HepG2 (cell line): ENCODE data around the gene RBM15B. TPM values are rescaled to one million over a fixed set of nuclear protein-coding genes. Genes with fewer than 3 reads are reported as not detected.

Experiments used
- ATAC-seq: fragments of 200-7000 bp; cut with Tn5 transposase; 3 replicates; pipeline ENCODE4 v1.9.1; 2020; ENCODE audit warnings: mild to moderate bottlenecking, moderate library complexity
- Bru-seq: library from RNA; stranded (reverse); fragments of 400-500 nt; gene quantifications from one replicate; lab custom pipeline; 2021; lab: Mats Ljungman, UMichigan
- BruChase-seq, 2 experiments: library from RNA; stranded (reverse); fragments of 400-500 nt; gene quantifications; one replicate each; lab custom pipeline; 2021; lab: Mats Ljungman, UMichigan
- BruUV-seq: library from RNA; stranded (reverse); fragments of 400-500 nt; replicated peaks from 2 replicates; lab custom pipeline; 2021; lab: Mats Ljungman, UMichigan
- CTCF ChIA-PET: fragments of 300-600 bp; formaldehyde crosslinking; extraction: SDS; loops from one replicate; lab custom pipeline; 2021; ENCODE audit warnings: low total read pairs, inconsistent platforms, low intra/inter-chr PET ratio; lab: Yijun Ruan, JAX
- POLR2A ChIA-PET: fragments of 350-600 bp; sonication (Branson Sonifier 250); formaldehyde crosslinking; loops from one replicate; lab custom pipeline; 2020; ENCODE audit warnings: antibody characterized with exemption, inconsistent platforms; lab: Yijun Ruan, JAX
- DNase-seq: peaks from one replicate; pipeline ENCODE4 v3.0.0-alpha.2; 2015; ENCODE audit warnings: low spot score
- FAIRE-seq: peaks from 3 replicates; lab custom pipeline; 2011; peaks lifted over from hg19 to GRCh38; lab: Jason Lieb, UNC
- H2AFZ ChIP-seq: one replicate; pipeline ENCODE4 v1.6.1; 2011; ENCODE audit warnings: low read length, inconsistent platforms
- H3K27ac ChIP-seq: fragments of 300-600 bp; 3 replicates; pipeline ENCODE4 v1.8.0; 2011; ENCODE audit warnings: mixed run types, mild to moderate bottlenecking, mixed read lengths, low read length, inconsistent platforms; ENCODE audit not compliant: insufficient read depth; ENCODE audit errors: extremely low read length
- H3K27me3 ChIP-seq, 2 experiments: fragments of 200-600 bp in 1 of 2; 2 replicates in 1 of 2; 3 replicates in 1 of 2; pipeline versions ENCODE4 v1.6.0 to v1.8.0; 2011; ENCODE audit warnings: low read length in 2 of 2, mild to moderate bottlenecking in 2 of 2, moderate library complexity in 2 of 2, inconsistent platforms in 1 of 2; ENCODE audit not compliant: insufficient read depth in 2 of 2, control insufficient read depth in 1 of 2
- H3K36me3 ChIP-seq, 2 experiments: fragments of 200-600 bp in 1 of 2; replicated peaks in 1 of 2; 2 replicates in 1 of 2; 3 replicates in 1 of 2; pipeline versions ENCODE4 v1.5.1 to v1.8.0; 2011; ENCODE audit warnings: low read length in 2 of 2, inconsistent platforms in 1 of 2; ENCODE audit not compliant: insufficient read depth in 2 of 2, control insufficient read depth in 1 of 2
- H3K4me1 ChIP-seq: 2 replicates; pipeline ENCODE4 v1.5.1; 2012; ENCODE audit warnings: low read length, inconsistent platforms; ENCODE audit not compliant: insufficient read depth
- H3K4me2 ChIP-seq: 2 replicates; pipeline ENCODE4 v1.6.0; 2011; ENCODE audit warnings: low read depth, low read length, inconsistent platforms
- H3K4me3 ChIP-seq, 3 experiments: fragments of 200-600 bp in 1 of 3; sonication (generic), shearing (Covaris generic) in 1 of 3; replicated peaks in 1 of 3; 2 replicates each; pipeline ENCODE4 v1.5.1; 2011 to 2016; ENCODE audit warnings: low read length in 3 of 3, inconsistent platforms in 2 of 3, low read depth in 2 of 3, mild to moderate bottlenecking in 2 of 3, control low read depth in 1 of 3, mixed read lengths in 1 of 3; ENCODE audit not compliant: insufficient read depth in 1 of 3
- H3K79me2 ChIP-seq: one replicate; pipeline ENCODE4 v1.6.1; 2011; ENCODE audit warnings: low read length, inconsistent platforms; ENCODE audit not compliant: insufficient read depth
- H3K9ac ChIP-seq: 2 replicates; pipeline ENCODE4 v1.6.0; 2011; ENCODE audit warnings: mild to moderate bottlenecking, low read depth, low read length, inconsistent platforms; ENCODE audit not compliant: insufficient read depth
- H3K9me3 ChIP-seq: 2 replicates; pipeline ENCODE4 v1.5.1; 2012; ENCODE audit warnings: mild to moderate bottlenecking, low read length
- H4K20me1 ChIP-seq: 2 replicates; pipeline ENCODE4 v1.6.0; 2011; ENCODE audit warnings: inconsistent platforms, mild to moderate bottlenecking, low read length, moderate library complexity; ENCODE audit not compliant: insufficient read depth
- KDM1A ChIP-seq: IDR thresholded peaks from 2 replicates; pipeline ENCODE4 v1.6.1; 2016; ENCODE audit warnings: missing compliant biosample characterization
- KDM3A ChIP-seq: IDR thresholded peaks from 2 replicates; pipeline ENCODE4 v1.6.1; 2018; ENCODE audit warnings: low read depth, missing compliant biosample characterization
- MEIS1 ChIP-seq: sonication (generic); formaldehyde crosslinking; IDR thresholded peaks from 2 replicates; pipeline ENCODE4 v1.9.0; 2021; ENCODE audit warnings: mild to moderate bottlenecking, missing genetic modification reagents, moderate library complexity, borderline replicate concordance
- SMARCE1 ChIP-seq: fragments of 450-650 bp; IDR thresholded peaks from 2 replicates; pipeline ENCODE4 v1.6.1; 2017; ENCODE audit warnings: borderline replicate concordance
- ZEB1 ChIP-seq: IDR thresholded peaks from 2 replicates; pipeline ENCODE4 v1.6.1; 2012; ENCODE audit warnings: mild to moderate bottlenecking, low read depth, inconsistent platforms; ENCODE audit not compliant: insufficient replicate concordance
- ZNF530 ChIP-seq: sonication (generic); formaldehyde crosslinking; IDR thresholded peaks from 2 replicates; pipeline ENCODE4 v1.5.0; 2020; ENCODE audit warnings: low read depth, mild to moderate bottlenecking, missing genetic modification reagents
- WGBS: methylation state at CpG from one replicate; pipeline ENCODE4 v1.1.6; 2017; ENCODE audit warnings: low lambda C conversion rate; 5-methylcytosine and 5-hydroxymethylcytosine counted together
- in situ Hi-C: cut with HindIII; loops from 2 replicates; pipeline ENCODE4 v1.10.0; 2017; ENCODE audit warnings: low pct_unique_long_range_greater_than_20kb; ENCODE audit not compliant: extremely low pct_ligation_motif_present
- intact Hi-C: fragments of 100-400 bp; cut with micrococcal nuclease; formaldehyde crosslinking; loops from one replicate; pipeline ENCODE4 v1.10.0; 2022; ENCODE audit not compliant: unreplicated experiment
- long read RNA-seq, 2 experiments: library from RNA in 1 of 2; library from polyadenylated mRNA in 1 of 2; stranded (forward) in 1 of 2; unstranded in 1 of 2; transcript quantifications; one replicate each; pipeline ENCODE4 v2.0.0, GENCODE V29; 2019 to 2022
- polyA minus RNA-seq, 3 experiments: library from RNA; depleted of rRNA, polyadenylated mRNA; stranded (reverse); fragments of >200 nt; gene quantifications; 2 replicates each; pipeline ENCODE4 v1.2.3, GENCODE V29; 2011; ENCODE audit warnings: low replicate concordance in 1 of 3
- polyA plus RNA-seq, 8 experiments: library from polyadenylated mRNA; depleted of rRNA in 3 of 8; stranded (reverse) in 7 of 8; unstranded in 1 of 8; fragments of >200 nt; fragmentation: Illumina TruSeq in 4 of 8; extraction: Trizol in 4 of 8; gene quantifications; 2 replicates each; pipeline versions ENCODE4 v1.2.1 to v1.2.3, GENCODE V29; 2011 to 2016; ENCODE audit warnings: low read depth in 4 of 8, missing spikeins in 1 of 8, mixed read lengths in 1 of 8; ENCODE audit not compliant: insufficient read depth in 1 of 8
- total RNA-seq, 5 experiments: library from RNA; depleted of rRNA; stranded (reverse); fragments of >200 nt; fragmentation: Illumina TruSeq; extraction: Trizol; gene quantifications; 2 replicates each; pipeline ENCODE4 v1.2.3, GENCODE V29; 2016; ENCODE audit warnings: low read depth in 1 of 5
- TF ChIP-seq, protein P1 (sequence below): sonication (generic); formaldehyde crosslinking; IDR thresholded peaks from 2 replicates; pipeline ENCODE4 v1.8.0; 2022; ENCODE audit warnings: missing genetic modification reagents, mild to moderate bottlenecking, inconsistent platforms, borderline replicate concordance
- TF ChIP-seq, protein P2 (sequence below): sonication (generic); formaldehyde crosslinking; conservative IDR thresholded peaks from 2 replicates; pipeline ENCODE4 v1.8.0; 2022; ENCODE audit warnings: missing genetic modification reagents
- TF ChIP-seq, protein P3 (sequence below): sonication (generic); formaldehyde crosslinking; IDR thresholded peaks from 2 replicates; pipeline ENCODE4 v1.4.0; 2020; ENCODE audit warnings: missing genetic modification reagents, borderline replicate concordance

RBM15B gene, protein sequence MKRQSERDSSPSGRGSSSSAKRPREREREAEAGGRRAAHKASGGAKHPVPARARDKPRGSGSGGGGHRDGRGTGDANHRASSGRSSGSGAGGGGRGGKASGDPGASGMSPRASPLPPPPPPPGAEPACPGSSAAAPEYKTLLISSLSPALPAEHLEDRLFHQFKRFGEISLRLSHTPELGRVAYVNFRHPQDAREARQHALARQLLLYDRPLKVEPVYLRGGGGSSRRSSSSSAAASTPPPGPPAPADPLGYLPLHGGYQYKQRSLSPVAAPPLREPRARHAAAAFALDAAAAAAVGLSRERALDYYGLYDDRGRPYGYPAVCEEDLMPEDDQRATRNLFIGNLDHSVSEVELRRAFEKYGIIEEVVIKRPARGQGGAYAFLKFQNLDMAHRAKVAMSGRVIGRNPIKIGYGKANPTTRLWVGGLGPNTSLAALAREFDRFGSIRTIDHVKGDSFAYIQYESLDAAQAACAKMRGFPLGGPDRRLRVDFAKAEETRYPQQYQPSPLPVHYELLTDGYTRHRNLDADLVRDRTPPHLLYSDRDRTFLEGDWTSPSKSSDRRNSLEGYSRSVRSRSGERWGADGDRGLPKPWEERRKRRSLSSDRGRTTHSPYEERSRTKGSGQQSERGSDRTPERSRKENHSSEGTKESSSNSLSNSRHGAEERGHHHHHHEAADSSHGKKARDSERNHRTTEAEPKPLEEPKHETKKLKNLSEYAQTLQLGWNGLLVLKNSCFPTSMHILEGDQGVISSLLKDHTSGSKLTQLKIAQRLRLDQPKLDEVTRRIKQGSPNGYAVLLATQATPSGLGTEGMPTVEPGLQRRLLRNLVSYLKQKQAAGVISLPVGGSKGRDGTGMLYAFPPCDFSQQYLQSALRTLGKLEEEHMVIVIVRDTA
- total RNA-seq (2016; rRNA removed; fragmentation: Illumina TruSeq; extraction: Trizol) (19.3 and 19.6 TPM in 2 replicates), polyA plus RNA-seq (2011; rRNA removed) (8.2 and 8.5 TPM in 2 replicates), polyA minus RNA-seq (2011; rRNA and poly(A)+ RNA removed; ENCODE audit: low replicate concordance) (23.7 and 28.7 TPM in 2 replicates), Bru-seq, nascent RNA (percentile 88 among the genes with signal in this experiment), BruChase-seq, experiment 1, labeled RNA remaining after a 6-hour chase (percentile 94 among the genes with signal in this experiment), BruChase-seq, experiment 2, labeled RNA remaining after a 2-hour chase (percentile 95 among the genes with signal in this experiment)
- total RNA-seq (2016; cell fraction: cytosol; rRNA removed; fragmentation: Illumina TruSeq; extraction: Trizol; ENCODE audit: low read depth): 4.0 and 4.1 TPM in 2 replicates
- total RNA-seq (2016; cell fraction: insoluble cytoplasmic fraction; rRNA removed; fragmentation: Illumina TruSeq; extraction: Trizol): 15.8 and 19.9 TPM in 2 replicates
- 21.6 and 22.6 TPM in 2 replicates for total RNA-seq (2016; cell fraction: membrane; rRNA removed; fragmentation: Illumina TruSeq; extraction: Trizol)
- 15.0 and 17.5 TPM in 2 replicates for total RNA-seq (2016; cell fraction: nucleus; rRNA removed; fragmentation: Illumina TruSeq; extraction: Trizol)
- 8.8 and 9.8 TPM in 2 replicates for polyA plus RNA-seq (2011; cell fraction: cytosol; rRNA removed)
- polyA plus RNA-seq (2011; cell fraction: nucleus; rRNA removed): 10.4 and 11.9 TPM in 2 replicates
- 9.6 and 10.5 TPM in 2 replicates for polyA plus RNA-seq (2012)
- polyA plus RNA-seq (2016; cell fraction: cytosol; fragmentation: Illumina TruSeq; extraction: Trizol; ENCODE audit: low read depth): 3.9 and 4.1 TPM in 2 replicates
- polyA plus RNA-seq (2016; cell fraction: insoluble cytoplasmic fraction; fragmentation: Illumina TruSeq; extraction: Trizol; ENCODE audit: low read depth): 20.7 and 23.7 TPM in 2 replicates
- polyA plus RNA-seq (2016; cell fraction: membrane; fragmentation: Illumina TruSeq; extraction: Trizol; ENCODE audit: low read depth): 17.3 and 19.5 TPM in 2 replicates
- 21.7 and 22.1 TPM in 2 replicates for polyA plus RNA-seq (2016; cell fraction: nucleus; fragmentation: Illumina TruSeq; extraction: Trizol; ENCODE audit: insufficient read depth, low read depth)
- 9.1 and 9.2 TPM in 2 replicates for polyA minus RNA-seq (2011; cell fraction: cytosol; rRNA and poly(A)+ RNA removed)
- 30.8 and 31.5 TPM in 2 replicates for polyA minus RNA-seq (2011; cell fraction: nucleus; rRNA and poly(A)+ RNA removed)
- long read RNA-seq, experiment 1, full-length matches to known transcripts: 15 of 15 reads
- long read RNA-seq, experiment 1, partial matches to known transcripts: 0 of 15 reads
- long read RNA-seq, experiment 1, other reads (novel, unspliced or antisense): 0 of 15 reads
- long read RNA-seq, experiment 2, full-length matches to known transcripts: 122 of 122 reads
- long read RNA-seq, experiment 2, partial matches to known transcripts: 0 of 122 reads
- long read RNA-seq, experiment 2, other reads (novel, unspliced or antisense): 0 of 122 reads

DNA sequence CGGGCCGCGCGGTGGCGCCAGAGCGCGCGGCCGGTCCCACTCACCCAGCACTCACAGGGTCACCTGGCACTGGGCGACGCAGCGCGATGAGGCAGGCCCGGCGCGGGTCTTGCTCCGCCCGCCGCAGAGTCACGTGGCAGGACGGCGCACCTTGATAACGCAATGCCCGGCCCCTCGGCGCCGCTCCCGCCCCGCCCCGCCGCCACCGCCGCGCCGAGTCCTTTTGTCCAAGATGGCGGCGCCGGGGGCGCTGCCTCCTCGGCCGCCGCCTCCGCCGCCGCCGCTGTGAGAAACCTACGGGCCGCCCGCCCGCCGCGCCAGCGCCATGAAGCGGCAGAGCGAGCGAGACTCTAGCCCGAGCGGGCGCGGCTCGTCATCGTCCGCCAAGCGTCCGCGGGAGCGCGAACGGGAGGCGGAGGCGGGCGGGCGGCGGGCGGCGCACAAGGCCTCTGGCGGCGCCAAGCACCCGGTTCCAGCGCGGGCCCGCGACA lies at the start of gene RBM15B:
Gene RBM15B, plus strand, starts transcription at position 211 of the 491 bp plus-strand sequence. Its CDS starts 115 bp downstream, at position 326.
- intact Hi-C loops (loop anchor here (2.0 kb wide), 1 partner anchor 44 kb away; no protein-coding TSS in a partner anchor), in situ Hi-C loops (no loop called here)
- no peaks in the 10 kb centered on the region for H3K9me3 ChIP-seq
- H3K9ac ChIP-seq: peak within 1 kb of the TSS; percentile 91
- H3K4me2 ChIP-seq: peak within 1 kb of the TSS; percentile 93
- no TSS peak for BruUV-seq
- no peak within 1 kb of the TSS for H2AFZ ChIP-seq
- peaks cover 75% of the 10 kb centered on the region for H3K4me1 ChIP-seq
- ChIA-PET POLR2A (no interaction called here), CTCF (interaction anchor here (1.1 kb wide), 2 partner anchors 43 to 290 kb away, joined by 3 read pairs; no protein-coding TSS in a partner anchor)
- DNase-seq (peak; percentile 90), FAIRE-seq (no peak), ATAC-seq (peak; percentile 89)
- peak within 1 kb of the TSS; percentile 64 for H3K27ac ChIP-seq
- no peaks in the 10 kb centered on the region; a peak in 1 of 5 replicates for H3K27me3 ChIP-seq
- peaks cover 28% of the 10 kb centered on the region for H4K20me1 ChIP-seq
- no CpG with 5 or more reads among the region's 83 CpGs for WGBS
- peak within 1 kb of the TSS; percentile 68 to 89 (median 87) for H3K4me3 ChIP-seq
- peaks cover 16 to 48% of the 10 kb centered on the region in 2 experiments for H3K36me3 ChIP-seq
- peaks cover 57% of the 10 kb centered on the region for H3K79me2 ChIP-seq
- TF ChIP-seq, protein P1, sequence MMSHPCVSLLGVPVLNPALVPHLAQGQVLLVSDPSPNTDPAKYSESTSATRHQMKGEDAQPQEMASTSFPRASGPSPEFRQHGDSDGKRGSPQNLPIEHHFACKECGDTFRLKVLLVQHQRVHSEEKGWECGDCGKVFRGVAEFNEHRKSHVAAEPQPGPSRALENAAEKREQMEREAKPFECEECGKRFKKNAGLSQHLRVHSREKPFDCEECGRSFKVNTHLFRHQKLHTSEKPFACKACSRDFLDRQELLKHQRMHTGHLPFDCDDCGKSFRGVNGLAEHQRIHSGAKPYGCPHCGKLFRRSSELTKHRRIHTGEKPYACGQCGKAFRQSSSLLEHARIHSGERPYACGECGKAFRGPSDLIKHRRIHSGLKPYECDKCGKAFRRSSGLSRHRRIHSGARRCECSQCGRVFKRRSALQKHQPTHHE (CRISPR knock-in tag): no peak
- TF ChIP-seq ZNF530: no peak
- TF ChIP-seq ZEB1: no peak
- TF ChIP-seq, protein P2, sequence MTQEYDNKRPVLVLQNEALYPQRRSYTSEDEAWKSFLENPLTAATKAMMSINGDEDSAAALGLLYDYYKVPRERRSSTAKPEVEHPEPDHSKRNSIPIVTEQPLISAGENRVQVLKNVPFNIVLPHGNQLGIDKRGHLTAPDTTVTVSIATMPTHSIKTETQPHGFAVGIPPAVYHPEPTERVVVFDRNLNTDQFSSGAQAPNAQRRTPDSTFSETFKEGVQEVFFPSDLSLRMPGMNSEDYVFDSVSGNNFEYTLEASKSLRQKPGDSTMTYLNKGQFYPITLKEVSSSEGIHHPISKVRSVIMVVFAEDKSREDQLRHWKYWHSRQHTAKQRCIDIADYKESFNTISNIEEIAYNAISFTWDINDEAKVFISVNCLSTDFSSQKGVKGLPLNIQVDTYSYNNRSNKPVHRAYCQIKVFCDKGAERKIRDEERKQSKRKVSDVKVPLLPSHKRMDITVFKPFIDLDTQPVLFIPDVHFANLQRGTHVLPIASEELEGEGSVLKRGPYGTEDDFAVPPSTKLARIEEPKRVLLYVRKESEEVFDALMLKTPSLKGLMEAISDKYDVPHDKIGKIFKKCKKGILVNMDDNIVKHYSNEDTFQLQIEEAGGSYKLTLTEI (CRISPR knock-in tag): no peak
- TF ChIP-seq, protein P3, sequence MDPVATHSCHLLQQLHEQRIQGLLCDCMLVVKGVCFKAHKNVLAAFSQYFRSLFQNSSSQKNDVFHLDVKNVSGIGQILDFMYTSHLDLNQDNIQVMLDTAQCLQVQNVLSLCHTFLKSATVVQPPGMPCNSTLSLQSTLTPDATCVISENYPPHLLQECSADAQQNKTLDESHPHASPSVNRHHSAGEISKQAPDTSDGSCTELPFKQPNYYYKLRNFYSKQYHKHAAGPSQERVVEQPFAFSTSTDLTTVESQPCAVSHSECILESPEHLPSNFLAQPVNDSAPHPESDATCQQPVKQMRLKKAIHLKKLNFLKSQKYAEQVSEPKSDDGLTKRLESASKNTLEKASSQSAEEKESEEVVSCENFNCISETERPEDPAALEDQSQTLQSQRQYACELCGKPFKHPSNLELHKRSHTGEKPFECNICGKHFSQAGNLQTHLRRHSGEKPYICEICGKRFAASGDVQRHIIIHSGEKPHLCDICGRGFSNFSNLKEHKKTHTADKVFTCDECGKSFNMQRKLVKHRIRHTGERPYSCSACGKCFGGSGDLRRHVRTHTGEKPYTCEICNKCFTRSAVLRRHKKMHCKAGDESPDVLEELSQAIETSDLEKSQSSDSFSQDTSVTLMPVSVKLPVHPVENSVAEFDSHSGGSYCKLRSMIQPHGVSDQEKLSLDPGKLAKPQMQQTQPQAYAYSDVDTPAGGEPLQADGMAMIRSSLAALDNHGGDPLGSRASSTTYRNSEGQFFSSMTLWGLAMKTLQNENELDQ (CRISPR knock-in tag): no peak
- no peak for TF ChIP-seq SMARCE1
- TF ChIP-seq KDM1A (CRISPR knock-in tag): no peak
- no peak for TF ChIP-seq KDM3A (CRISPR knock-in tag)
- TF ChIP-seq MEIS1 (CRISPR knock-in tag): no peak
